Upper lobe of right lung (tissue), 1 donor: ENCODE data around the gene SNCA. TPM values are rescaled to one million over a fixed set of nuclear protein-coding genes. Genes with fewer than 3 reads are reported as not detected.

Experiments used
- ATAC-seq: fragments of 200-7000 bp; cut with Tn5 transposase; one replicate; pipeline ENCODE4 v1.9.1; 2020; ENCODE audit warnings: mild to moderate bottlenecking, moderate library complexity
- DNase-seq: peaks from one replicate; pipeline ENCODE4 v3.0.0-alpha.2; 2020
- H3K27ac ChIP-seq: fragments of 200-600 bp; one replicate; pipeline ENCODE4 v1.8.0; 2022
- H3K27me3 ChIP-seq: fragments of 200-600 bp; one replicate; pipeline ENCODE4 v1.8.0; 2022; ENCODE audit warnings: mild to moderate bottlenecking
- H3K36me3 ChIP-seq: fragments of 200-600 bp; one replicate; pipeline ENCODE4 v1.8.0; 2022
- H3K4me1 ChIP-seq: fragments of 200-600 bp; one replicate; pipeline ENCODE4 v1.8.0; 2022
- H3K4me3 ChIP-seq: fragments of 200-600 bp; one replicate; pipeline ENCODE4 v1.8.0; 2022; ENCODE audit warnings: mild to moderate bottlenecking
- H3K9me3 ChIP-seq: fragments of 200-600 bp; one replicate; pipeline ENCODE4 v1.8.0; 2022
- CTCF ChIP-seq: fragments of 200-600 bp; IDR thresholded peaks from one replicate; pipeline ENCODE4 v1.8.0; 2022; ENCODE audit warnings: antibody characterized with exemption
- intact Hi-C: fragments of 100-400 bp; cut with DNase I; formaldehyde crosslinking; loops from one replicate; pipeline ENCODE4 v1.11.0; 2022
- total RNA-seq: library from RNA; stranded (reverse); fragmentation: NEBNext Ultra II Directional; extraction: Animal tissue kit (Norgen Biotek cat#: 25700); gene quantifications from one replicate; pipeline ENCODE4 v1.2.1, GENCODE V29; 2021
- donor health status: DM: no; HTN: yes; CAD: no; lungs with severe emphysema.

The SNCA gene
- total RNA-seq, 1 donor from 2014 or later, result 12.1 TPM

GRCh38 chr4:89788206-89789072, 48.5 kb downstream of the SNCA start:
- Histone ChIP-seq H3K4me1 (no peaks in the 10 kb centered on the region), H3K27ac (no peak overlapping the region), H3K36me3 (no peaks in the 10 kb centered on the region), H3K27me3 (no peaks in the 10 kb centered on the region), H3K9me3 (no peaks in the 10 kb centered on the region), H3K4me3 (no peak overlapping the region)
- intact Hi-C loops, result no loop called here
- TF ChIP-seq CTCF, result no peak
- no peak for ATAC-seq
- no peak for DNase-seq

GRCh38 chr4:89784686-89785231, 52.2 kb downstream of the SNCA start:
- no peak for TF ChIP-seq CTCF
- Histone ChIP-seq H3K4me1 (no peaks in the 10 kb centered on the region), H3K4me3 (no peak overlapping the region), H3K27me3 (no peaks in the 10 kb centered on the region), H3K36me3 (no peaks in the 10 kb centered on the region), H3K9me3 (no peaks in the 10 kb centered on the region), H3K27ac (no peak overlapping the region)
- ATAC-seq, result no peak
- intact Hi-C loops, result no loop called here
- DNase-seq, result no peak

GRCh38 chr4:89781321-89781720, 55.6 kb downstream of the SNCA start:
- no peak overlapping the region for H3K27ac ChIP-seq
- H3K9me3 ChIP-seq, result no peaks in the 10 kb centered on the region
- H3K4me1 ChIP-seq, result no peaks in the 10 kb centered on the region
- H3K36me3 ChIP-seq, result no peaks in the 10 kb centered on the region
- intact Hi-C loops, result no loop called here
- no peak for TF ChIP-seq CTCF
- no peak for ATAC-seq
- no peak overlapping the region for H3K4me3 ChIP-seq
- no peaks in the 10 kb centered on the region for H3K27me3 ChIP-seq
- DNase-seq, result no peak

- no peak for DNase-seq
- H3K27me3 ChIP-seq, result no peaks in the 10 kb centered on the region
- ATAC-seq, result no peak
- TF ChIP-seq CTCF, result no peak
- intact Hi-C loops, result no loop called here
- no peak overlapping the region for H3K27ac ChIP-seq
- H3K36me3 ChIP-seq, result no peaks in the 10 kb centered on the region
- no peaks in the 10 kb centered on the region for H3K4me1 ChIP-seq
- H3K9me3 ChIP-seq, result no peaks in the 10 kb centered on the region
- H3K4me3 ChIP-seq, result no peak overlapping the region
These were observed 63.2 kb downstream of the SNCA start for GRCh38 chr4:89773805-89774204.

DNA sequence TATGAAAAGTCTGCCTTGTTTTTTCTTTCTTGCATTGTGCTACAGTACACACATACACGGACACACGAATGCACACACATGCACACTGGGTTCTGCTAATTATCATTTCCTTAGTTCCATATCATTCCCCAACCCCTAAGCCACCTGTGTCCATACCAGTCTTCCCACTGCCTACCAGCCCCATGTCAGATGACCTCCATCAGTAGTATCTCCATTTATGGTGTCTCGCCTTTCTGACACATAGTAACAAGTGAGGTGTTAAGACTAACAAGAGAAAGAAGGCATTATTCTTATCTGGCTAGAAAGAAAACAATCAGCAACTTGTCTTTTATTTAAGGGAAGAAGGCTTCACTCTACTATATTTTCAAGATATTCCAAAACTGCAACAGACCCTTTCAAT, 67.1 kb downstream of the SNCA start:
- H3K4me3 ChIP-seq, result no peak overlapping the region
- no peak for DNase-seq
- H3K9me3 ChIP-seq, result no peaks in the 10 kb centered on the region

More for the DNA sequence above, 67.1 kb downstream of the SNCA start:
- Histone ChIP-seq H3K27ac (no peak overlapping the region), H3K27me3 (no peaks in the 10 kb centered on the region), H3K4me1 (peaks cover 8% of the 10 kb centered on the region), H3K36me3 (no peaks in the 10 kb centered on the region)
- intact Hi-C loops, result no loop called here
- no peak for ATAC-seq
- no peak for TF ChIP-seq CTCF
